Endothelial cell (in vitro differentiated cells): ENCODE measurements around the gene PGLYRP2. TPM values are rescaled to one million over a fixed set of nuclear protein-coding genes. Genes with fewer than 3 reads are reported as not detected.

Experiments
- DNase-seq: peaks from one replicate; pipeline ENCODE4 v3.0.0; 2021; ENCODE audit warnings: low spot score
- H3K27ac Mint-ChIP-seq: one replicate; pipeline ENCODE4 v1.8.0; 2021; ENCODE audit warnings: mixed read lengths, inconsistent platforms; ENCODE audit not compliant: unreplicated experiment
- H3K27me3 Mint-ChIP-seq: one replicate; pipeline ENCODE4 v1.8.0; 2021; ENCODE audit warnings: mild to moderate bottlenecking, moderate library complexity, mixed read lengths, inconsistent platforms; ENCODE audit not compliant: unreplicated experiment
- H3K36me3 Mint-ChIP-seq: one replicate; pipeline ENCODE4 v1.8.0; 2021; ENCODE audit warnings: mild to moderate bottlenecking, low read depth, mixed read lengths, inconsistent platforms; ENCODE audit not compliant: unreplicated experiment
- H3K4me1 Mint-ChIP-seq: one replicate; pipeline ENCODE4 v1.8.0; 2021; ENCODE audit warnings: mild to moderate bottlenecking, mixed read lengths, inconsistent platforms; ENCODE audit not compliant: unreplicated experiment
- H3K4me3 Mint-ChIP-seq: one replicate; pipeline ENCODE4 v1.8.0; 2021; ENCODE audit warnings: mild to moderate bottlenecking, mixed read lengths, inconsistent platforms; ENCODE audit not compliant: unreplicated experiment
- H3K9me3 Mint-ChIP-seq: one replicate; pipeline ENCODE4 v1.8.0; 2021; ENCODE audit warnings: mixed read lengths, inconsistent platforms; ENCODE audit not compliant: unreplicated experiment
- CTCF ChIP-seq: fragments of 200-600 bp; sonication (generic); IDR thresholded peaks from one replicate; pipeline ENCODE4 v1.5.0; 2021; ENCODE audit warnings: antibody characterized with exemption; ENCODE audit not compliant: unreplicated experiment
- total RNA-seq: library from RNA; stranded (reverse); fragmentation: NEBNext Ultra II Directional; extraction: Animal tissue kit (Norgen Biotek cat#: 25700); gene quantifications from one replicate; pipeline ENCODE4 v1.2.1, GENCODE V29; 2021; ENCODE audit not compliant: unreplicated experiment

PGLYRP2 gene
- total RNA-seq, 1 donor from 2014 or later = not detected

- H3K27me3 Mint-ChIP-seq = peaks cover 15% of the 10 kb centered on the region
- H3K27ac Mint-ChIP-seq = no peak overlapping the region
- H3K4me1 Mint-ChIP-seq = peaks cover 5% of the 10 kb centered on the region
- no peak for DNase-seq
- peak overlapping the region; percentile 33 for H3K4me3 Mint-ChIP-seq
- TF ChIP-seq CTCF = no peak
- peaks cover 10% of the 10 kb centered on the region for H3K9me3 Mint-ChIP-seq
- H3K36me3 Mint-ChIP-seq = peaks cover 7% of the 10 kb centered on the region
Observed at GRCh38 chr19:15468675-15469512, 10.4 kb downstream of the PGLYRP2 start.

- no peak for DNase-seq
- no peak overlapping the region for H3K4me3 Mint-ChIP-seq
- TF ChIP-seq CTCF = no peak
- peaks cover 7% of the 10 kb centered on the region for H3K36me3 Mint-ChIP-seq
- peaks cover 15% of the 10 kb centered on the region for H3K27me3 Mint-ChIP-seq
- H3K9me3 Mint-ChIP-seq = peaks cover 10% of the 10 kb centered on the region
- H3K4me1 Mint-ChIP-seq = peaks cover 5% of the 10 kb centered on the region
- no peak overlapping the region for H3K27ac Mint-ChIP-seq
Observed at GRCh38 chr19:15467734-15468214, 11.5 kb downstream of the PGLYRP2 start.

- H3K36me3 Mint-ChIP-seq = peaks cover 7% of the 10 kb centered on the region
- no peak overlapping the region for H3K27ac Mint-ChIP-seq
- DNase-seq = no peak
- peaks cover 15% of the 10 kb centered on the region for H3K27me3 Mint-ChIP-seq
- no peak for TF ChIP-seq CTCF
- no peak overlapping the region for H3K4me3 Mint-ChIP-seq
- peaks cover 5% of the 10 kb centered on the region for H3K4me1 Mint-ChIP-seq
- H3K9me3 Mint-ChIP-seq = peaks cover 10% of the 10 kb centered on the region
Observed at GRCh38 chr19:15466851-15467733, 12.2 kb downstream of the PGLYRP2 start.

GRCh38 chr19:15464394-15465385 lies 14.6 kb downstream of the PGLYRP2 start, which contains the start of gene RASAL3:
Gene RASAL3 (minus strand): TSS chr19:15464544. CDS start chr19:15464358, 186 bp downstream.
- Mint-ChIP-seq H3K36me3 (peaks cover 7% of the 10 kb centered on the region), H3K27me3 (peaks cover 16% of the 10 kb centered on the region), H3K9me3 (peaks cover 10% of the 10 kb centered on the region), H3K4me1 (peaks cover 5% of the 10 kb centered on the region), H3K4me3 (peak within 1 kb of the TSS; percentile 21), H3K27ac (no peak within 1 kb of the TSS)
- DNase-seq = no peak
- TF ChIP-seq CTCF = no peak
